Trophoblast cell (in vitro differentiated cells and primary cell): ENCODE measurements around the gene TBC1D22A.
"Not testable (repeated sequence)": the region's sequence is repeated elsewhere in the genome, so short reads cannot be mapped to it uniquely, and the experiment has no call there.

Source experiments
- DNase-seq, 2 donors: peaks; one replicate each; pipeline ENCODE4 v3.0.0-alpha.2; 2016
- H2AFZ ChIP-seq: 2 replicates; pipeline ENCODE4 v1.6.1; 2013; ENCODE audit warnings: low read length, moderate library complexity, mild to moderate bottlenecking; ENCODE audit not compliant: insufficient read depth, poor library complexity
- H2AK5ac ChIP-seq: 2 replicates; pipeline ENCODE4 v1.6.1; 2013; ENCODE audit warnings: mild to moderate bottlenecking, low read length
- H2BK120ac ChIP-seq: 2 replicates; pipeline ENCODE4 v1.6.1; 2013; ENCODE audit warnings: low read length, mild to moderate bottlenecking, moderate library complexity; ENCODE audit not compliant: insufficient read depth, poor library complexity
- H2BK12ac ChIP-seq: 2 replicates; pipeline ENCODE4 v1.6.1; 2013; ENCODE audit warnings: mild to moderate bottlenecking, low read length, moderate library complexity
- H2BK5ac ChIP-seq: 2 replicates; pipeline ENCODE4 v1.6.1; 2013; ENCODE audit warnings: low read length, low read depth, moderate library complexity, mild to moderate bottlenecking; ENCODE audit not compliant: poor library complexity
- H3K14ac ChIP-seq: 2 replicates; pipeline ENCODE4 v1.6.1; 2013; ENCODE audit warnings: mild to moderate bottlenecking, low read length
- H3K18ac ChIP-seq: 2 replicates; pipeline ENCODE4 v1.6.1; 2013; ENCODE audit warnings: mild to moderate bottlenecking, low read length
- H3K23ac ChIP-seq: 2 replicates; pipeline ENCODE4 v1.6.1; 2013; ENCODE audit warnings: low read length
- H3K27ac ChIP-seq: 2 replicates; pipeline ENCODE4 v1.5.1; 2013; ENCODE audit warnings: low read depth, mild to moderate bottlenecking, inconsistent platforms, low read length, moderate library complexity
- H3K27me3 ChIP-seq: 2 replicates; pipeline ENCODE4 v1.6.1; 2013; ENCODE audit warnings: inconsistent platforms, mild to moderate bottlenecking, low read length, moderate library complexity; ENCODE audit not compliant: insufficient read depth
- H3K36me3 ChIP-seq, 2 experiments: 1 replicate in 1 of 2; 2 replicates in 1 of 2; pipeline ENCODE4 v1.6.1; 2013; ENCODE audit warnings: low read length in 2 of 2, mild to moderate bottlenecking in 2 of 2, moderate library complexity in 1 of 2; ENCODE audit not compliant: insufficient read depth in 2 of 2, control insufficient read depth in 1 of 2
- H3K4ac ChIP-seq: 2 replicates; pipeline ENCODE4 v1.6.1; 2013; ENCODE audit warnings: low read depth, mild to moderate bottlenecking, low read length, moderate library complexity
- H3K4me1 ChIP-seq, 2 experiments: 1 replicate in 1 of 2; 2 replicates in 1 of 2; pipeline ENCODE4 v1.6.1; 2013; ENCODE audit warnings: low read length in 2 of 2, mild to moderate bottlenecking in 2 of 2, moderate library complexity in 1 of 2; ENCODE audit not compliant: insufficient read depth in 2 of 2, control insufficient read depth in 1 of 2
- H3K4me2 ChIP-seq: 2 replicates; pipeline ENCODE4 v1.6.1; 2013; ENCODE audit warnings: inconsistent platforms, mild to moderate bottlenecking, low read length, moderate library complexity
- H3K4me3 ChIP-seq: 2 replicates; pipeline ENCODE4 v1.5.1; 2013; ENCODE audit warnings: mild to moderate bottlenecking, low read depth, low read length, inconsistent platforms
- H3K79me1 ChIP-seq: one replicate; pipeline ENCODE4 v1.6.1; 2013; ENCODE audit warnings: low read length
- H3K79me2 ChIP-seq: 2 replicates; pipeline ENCODE4 v1.6.1; 2013; ENCODE audit warnings: low read length, mild to moderate bottlenecking; ENCODE audit not compliant: control insufficient read depth, insufficient read depth, poor library complexity
- H3K9ac ChIP-seq: 2 replicates; pipeline ENCODE4 v1.6.1; 2013; ENCODE audit warnings: mild to moderate bottlenecking, low read length
- H3K9me3 ChIP-seq: 2 replicates; pipeline ENCODE4 v1.6.1; 2013; ENCODE audit warnings: low read depth, mild to moderate bottlenecking, control low read depth, inconsistent platforms, low read length; ENCODE audit not compliant: insufficient read depth
- H4K12ac ChIP-seq: 2 replicates; pipeline ENCODE4 v1.6.1; 2013; ENCODE audit warnings: low read depth, mild to moderate bottlenecking, low read length, moderate library complexity
- H4K8ac ChIP-seq: 2 replicates; pipeline ENCODE4 v1.6.1; 2013; ENCODE audit warnings: low read depth, mild to moderate bottlenecking, low read length, moderate library complexity
- H4K91ac ChIP-seq: one replicate; pipeline ENCODE4 v1.6.1; 2013; ENCODE audit warnings: low read depth, mild to moderate bottlenecking, low read length, moderate library complexity
- WGBS: extraction: QIAGEN DNeasy Blood & Tissue Kit; methylation state at CpG from one replicate; pipeline ENCODE4 v1.1.7; 2013; ENCODE audit warnings: missing lambda C conversion rate; ENCODE audit not compliant: insufficient read length, insufficient coverage; ENCODE audit errors: extremely low coverage; 5-methylcytosine and 5-hydroxymethylcytosine counted together

Gene TBC1D22A

DNA sequence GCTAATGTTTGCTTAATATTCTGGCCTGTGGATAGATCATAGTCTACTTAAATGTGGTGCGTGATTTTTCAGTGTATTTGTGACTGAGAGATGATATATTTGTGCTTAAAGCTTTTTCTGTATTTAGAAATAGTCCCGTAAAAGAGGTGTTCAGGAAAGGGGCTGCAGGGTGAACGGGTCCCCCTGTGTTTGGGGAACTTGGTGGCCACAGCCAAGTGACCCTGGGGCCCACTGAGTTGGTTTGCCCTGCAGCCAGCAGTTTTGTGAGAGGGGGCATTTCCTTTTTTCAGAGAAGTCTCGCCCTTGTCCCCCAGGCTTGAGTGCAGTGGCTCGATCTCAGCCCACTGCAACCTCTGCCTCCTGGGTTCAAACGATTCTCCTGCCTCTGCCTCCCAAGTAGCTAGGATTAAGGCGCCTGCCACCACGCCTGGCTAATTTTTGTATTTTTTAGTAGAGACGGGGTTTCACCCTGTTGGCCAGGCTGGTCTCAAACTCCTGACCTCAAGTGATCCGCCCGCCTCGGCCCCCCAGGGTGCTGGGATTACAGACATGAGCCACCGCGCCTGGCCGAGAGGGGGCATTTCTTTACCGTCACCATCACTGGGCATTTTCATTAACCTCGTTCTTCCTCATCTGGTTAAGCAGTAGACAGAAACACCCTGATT, 287.4 kb downstream of the TBC1D22A start:
- H2BK120ac ChIP-seq, H3K18ac ChIP-seq, H4K12ac ChIP-seq, H2BK5ac ChIP-seq, H3K27me3 ChIP-seq, H2AFZ ChIP-seq, H3K79me1 ChIP-seq, H3K9me3 ChIP-seq, H3K79me2 ChIP-seq, H3K4me1 ChIP-seq, H4K8ac ChIP-seq, H2BK12ac ChIP-seq, H3K4me3 ChIP-seq, H3K4ac ChIP-seq, H3K9ac ChIP-seq, H3K4me2 ChIP-seq, H3K14ac ChIP-seq, H3K27ac ChIP-seq, H3K23ac ChIP-seq, DNase-seq, H4K91ac ChIP-seq, H2AK5ac ChIP-seq, H3K36me3 ChIP-seq: not testable (repeated sequence)
- WGBS, result no CpG with 5 or more reads among the region's 17 CpGs

DNA sequence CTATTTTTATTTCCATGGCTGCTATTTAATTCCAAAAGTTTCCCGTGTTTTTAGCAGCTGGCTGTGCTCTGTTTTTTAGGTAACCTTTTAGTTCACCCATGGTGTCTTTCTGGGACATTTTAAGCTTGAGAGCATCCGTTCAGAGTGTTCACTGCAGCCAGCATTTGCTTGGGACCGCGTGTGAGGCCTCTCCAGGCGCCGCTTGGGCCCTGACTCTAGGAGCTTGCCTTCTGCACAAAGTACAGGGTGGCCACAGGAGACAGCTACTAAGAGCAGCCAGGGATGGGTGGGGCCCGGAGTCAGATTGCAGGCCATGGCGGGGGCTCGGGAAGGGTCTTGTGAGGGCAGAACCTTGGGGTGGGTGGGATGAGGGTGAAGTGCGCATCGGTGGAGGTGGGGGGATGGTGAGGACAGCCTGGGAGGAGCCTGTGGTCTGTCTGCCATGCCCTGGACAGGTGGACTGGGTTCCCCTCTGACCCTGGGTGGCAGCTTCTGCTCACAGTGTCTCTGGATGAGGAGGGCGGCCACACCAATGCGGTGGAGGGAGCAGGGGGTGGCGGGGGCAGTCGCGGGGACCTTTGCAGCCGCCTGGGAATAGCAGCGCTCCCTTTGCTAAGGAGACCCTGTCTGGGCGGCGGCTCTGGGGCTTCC, 288.1 kb downstream of the TBC1D22A start:
- H2AFZ ChIP-seq, result no peak overlapping the region
- no peak overlapping the region for H2AK5ac ChIP-seq
- H2BK5ac ChIP-seq, result no peak overlapping the region
- no peak overlapping the region for H3K27ac ChIP-seq
- no CpG with 5 or more reads among the region's 20 CpGs for WGBS
- H3K36me3 ChIP-seq, result no peaks in the 10 kb centered on the region
- no peak overlapping the region for H3K9ac ChIP-seq
- no peak overlapping the region for H2BK12ac ChIP-seq
- H2BK120ac ChIP-seq, result no peak overlapping the region
- H3K79me2 ChIP-seq, result no peaks in the 10 kb centered on the region
- no peak for DNase-seq
- no peak overlapping the region for H3K18ac ChIP-seq
- no peaks in the 10 kb centered on the region for H3K27me3 ChIP-seq
- no peaks in the 10 kb centered on the region for H3K79me1 ChIP-seq
- H3K4me2 ChIP-seq, result no peak overlapping the region
- no peak overlapping the region for H3K4ac ChIP-seq
- H3K14ac ChIP-seq, result no peak overlapping the region
- no peak overlapping the region for H4K12ac ChIP-seq
- H4K8ac ChIP-seq, result no peak overlapping the region
- no peak overlapping the region for H3K23ac ChIP-seq
- no peaks in the 10 kb centered on the region for H3K4me1 ChIP-seq
- H4K91ac ChIP-seq, result no peak overlapping the region
- H3K4me3 ChIP-seq, result no peak overlapping the region
- no peaks in the 10 kb centered on the region for H3K9me3 ChIP-seq

DNA sequence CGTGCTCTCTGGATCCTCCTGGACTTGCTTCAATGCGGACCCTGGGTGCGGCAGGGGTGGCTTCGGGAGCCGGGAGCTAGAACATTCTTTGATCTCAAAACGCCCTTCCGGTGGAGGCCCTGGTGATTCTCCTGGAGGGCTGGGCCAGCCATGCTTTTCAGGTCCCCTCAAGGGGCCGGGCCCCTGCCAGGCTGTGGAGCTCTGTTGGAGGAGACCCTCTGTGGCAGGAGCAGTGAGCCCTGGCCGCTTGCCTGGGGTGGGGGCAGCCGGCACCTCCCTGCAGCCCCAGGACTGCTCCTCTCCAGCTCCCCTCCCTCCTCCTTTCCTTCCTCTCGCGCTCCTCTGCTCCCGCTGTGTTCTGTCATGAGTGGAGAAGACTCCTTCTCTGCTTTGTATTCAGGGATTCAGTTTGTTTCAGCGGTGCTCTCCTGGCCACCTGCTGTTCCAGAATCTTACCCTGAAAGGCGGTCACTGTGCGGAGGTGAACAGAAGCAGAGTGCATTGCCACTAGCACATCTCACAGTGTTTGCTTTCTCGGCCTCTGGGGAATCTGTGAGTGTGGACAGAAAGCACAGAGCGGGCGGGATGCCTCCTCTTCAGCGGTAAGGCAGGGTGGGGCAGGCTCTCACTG, 289.1 kb downstream of the TBC1D22A start:
- no peak overlapping the region for H2BK120ac ChIP-seq
- H2AK5ac ChIP-seq, result no peak overlapping the region
- H3K4ac ChIP-seq, result no peak overlapping the region
- H3K14ac ChIP-seq, result no peak overlapping the region
- DNase-seq, result no peak
- no peak overlapping the region for H2BK5ac ChIP-seq
- H3K18ac ChIP-seq, result no peak overlapping the region
- no peaks in the 10 kb centered on the region for H3K4me1 ChIP-seq
- H4K91ac ChIP-seq, result no peak overlapping the region
- H3K4me3 ChIP-seq, result no peak overlapping the region
- H3K27me3 ChIP-seq, result no peaks in the 10 kb centered on the region
- no peaks in the 10 kb centered on the region for H3K79me2 ChIP-seq
- H3K9ac ChIP-seq, result no peak overlapping the region
- H2BK12ac ChIP-seq, result no peak overlapping the region
- H3K36me3 ChIP-seq, result no peaks in the 10 kb centered on the region
- no peaks in the 10 kb centered on the region for H3K79me1 ChIP-seq
- no peak overlapping the region for H3K4me2 ChIP-seq
- no peak overlapping the region for H3K27ac ChIP-seq
- H4K8ac ChIP-seq, result no peak overlapping the region
- H3K9me3 ChIP-seq, result no peaks in the 10 kb centered on the region
- no peak overlapping the region for H3K23ac ChIP-seq
- no CpG with 5 or more reads among the region's 20 CpGs for WGBS
- no peak overlapping the region for H4K12ac ChIP-seq
- no peak overlapping the region for H2AFZ ChIP-seq

GRCh38 chr22:47052236-47053012, 290.0 kb downstream of the TBC1D22A start:
- Histone ChIP-seq H3K27me3 (no peaks in the 10 kb centered on the region), H3K79me1 (no peaks in the 10 kb centered on the region), H3K18ac (no peak overlapping the region), H2BK5ac (no peak overlapping the region), H2AK5ac (no peak overlapping the region), H3K14ac (no peak overlapping the region), H2BK12ac (no peak overlapping the region), H3K9ac (no peak overlapping the region), H3K4me1 (no peaks in the 10 kb centered on the region), H2BK120ac (no peak overlapping the region), H3K9me3 (no peaks in the 10 kb centered on the region), H3K23ac (no peak overlapping the region), H4K12ac (no peak overlapping the region), H3K79me2 (no peaks in the 10 kb centered on the region), H3K27ac (no peak overlapping the region), H4K91ac (no peak overlapping the region), H2AFZ (no peak overlapping the region), H3K4me2 (no peak overlapping the region), H3K4me3 (no peak overlapping the region), H3K4ac (no peak overlapping the region), H3K36me3 (no peaks in the 10 kb centered on the region), H4K8ac (no peak overlapping the region)
- no CpG with 5 or more reads among the region's 19 CpGs for WGBS
- no peak for DNase-seq
